GM12874 (cell line): ENCODE data around the gene MRPS2.

Experiments
- CTCF ChIP-seq: IDR thresholded peaks from 2 replicates; pipeline ENCODE4 v1.5.1; 2011; ENCODE audit warnings: low read depth, mild to moderate bottlenecking, control low read depth, low read length, moderate library complexity; ENCODE audit not compliant: insufficient read depth

Gene MRPS2

GRCh38 chr9:135512241-135512603 lies 11.7 kb downstream of the MRPS2 start:
- no peak for TF ChIP-seq CTCF

- no peak for TF ChIP-seq CTCF
These were observed 12.4 kb downstream of the MRPS2 start for GRCh38 chr9:135512904-135513303.

- no peak for TF ChIP-seq CTCF
These were observed 12.9 kb downstream of the MRPS2 start for GRCh38 chr9:135513351-135513846.

GRCh38 chr9:135514342-135515082 lies 14.0 kb downstream of the MRPS2 start:
- no peak for TF ChIP-seq CTCF

GRCh38 chr9:135515083-135515951 lies 14.8 kb downstream of the MRPS2 start:
- no peak for TF ChIP-seq CTCF

- no peak for TF ChIP-seq CTCF
These were observed 15.8 kb downstream of the MRPS2 start for GRCh38 chr9:135516132-135516860.

- TF ChIP-seq CTCF = no peak
These were observed 16.9 kb downstream of the MRPS2 start for GRCh38 chr9:135517407-135517822.
